ENCODE results near the gene KRTAP5-5. TPM values are rescaled to one million over a fixed set of nuclear protein-coding genes. Genes with fewer than 3 reads are reported as not detected.

Gene KRTAP5-5
- total and polyA plus RNA-seq, 2 of the 8 experiments (the other 6 are each of a cell fraction or from before 2014, with no cell fraction given): 0.09 TPM; not detected in 1

DNA sequence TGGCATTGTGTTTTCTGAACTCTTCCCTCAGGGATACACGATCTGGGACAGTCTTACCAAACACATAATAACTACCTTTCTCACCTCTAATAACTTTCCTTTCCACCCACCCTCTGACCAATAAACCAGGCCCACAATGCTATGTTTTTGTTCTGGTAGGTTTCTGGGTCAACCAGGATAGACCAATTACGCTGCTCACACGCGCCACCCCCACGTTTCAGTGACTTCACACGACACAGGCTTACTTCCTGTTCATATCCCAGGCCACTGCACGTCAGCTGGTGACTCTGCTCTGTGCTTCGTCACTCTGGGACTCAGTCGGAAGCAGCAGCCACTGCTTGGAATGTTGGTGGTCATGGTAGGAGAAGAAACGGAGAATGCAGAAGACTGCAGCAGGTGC lies 10.1 kb upstream of the KRTAP5-5 start (continued):
- TF ChIP-seq, protein P1, sequence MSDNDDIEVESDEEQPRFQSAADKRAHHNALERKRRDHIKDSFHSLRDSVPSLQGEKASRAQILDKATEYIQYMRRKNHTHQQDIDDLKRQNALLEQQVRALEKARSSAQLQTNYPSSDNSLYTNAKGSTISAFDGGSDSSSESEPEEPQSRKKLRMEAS (IDR thresholded peaks at IDR 0.05): no peak
- TF ChIP-seq FOSL1 (IDR thresholded peaks at IDR 0.05; ENCODE audit: insufficient read depth, low read depth, low read length): no peak
- no peak for TF ChIP-seq HDAC6 (IDR thresholded peaks at IDR 0.05; ENCODE audit: low read depth, low read length)
- TF ChIP-seq SUZ12 (IDR thresholded peaks at IDR 0.05; ENCODE audit: low read length): no peak
